CMK (cell line): ENCODE results near the gene TBC1D2B.
"Not testable (repeated sequence)": the region's sequence is repeated elsewhere in the genome, so short reads cannot be mapped to it uniquely, and the experiment has no call there.

Experiments used
- DNase-seq: peaks from one replicate; pipeline ENCODE4 v3.0.0-alpha.2; 2010; ENCODE audit warnings: low read depth

Gene TBC1D2B

GRCh38 chr15:77986891-77987764 lies 90.4 kb downstream of the TBC1D2B start:
- no peak for DNase-seq

- DNase-seq: no peak
Observed at GRCh38 chr15:77985931-77986480, 91.5 kb downstream of the TBC1D2B start.

DNA sequence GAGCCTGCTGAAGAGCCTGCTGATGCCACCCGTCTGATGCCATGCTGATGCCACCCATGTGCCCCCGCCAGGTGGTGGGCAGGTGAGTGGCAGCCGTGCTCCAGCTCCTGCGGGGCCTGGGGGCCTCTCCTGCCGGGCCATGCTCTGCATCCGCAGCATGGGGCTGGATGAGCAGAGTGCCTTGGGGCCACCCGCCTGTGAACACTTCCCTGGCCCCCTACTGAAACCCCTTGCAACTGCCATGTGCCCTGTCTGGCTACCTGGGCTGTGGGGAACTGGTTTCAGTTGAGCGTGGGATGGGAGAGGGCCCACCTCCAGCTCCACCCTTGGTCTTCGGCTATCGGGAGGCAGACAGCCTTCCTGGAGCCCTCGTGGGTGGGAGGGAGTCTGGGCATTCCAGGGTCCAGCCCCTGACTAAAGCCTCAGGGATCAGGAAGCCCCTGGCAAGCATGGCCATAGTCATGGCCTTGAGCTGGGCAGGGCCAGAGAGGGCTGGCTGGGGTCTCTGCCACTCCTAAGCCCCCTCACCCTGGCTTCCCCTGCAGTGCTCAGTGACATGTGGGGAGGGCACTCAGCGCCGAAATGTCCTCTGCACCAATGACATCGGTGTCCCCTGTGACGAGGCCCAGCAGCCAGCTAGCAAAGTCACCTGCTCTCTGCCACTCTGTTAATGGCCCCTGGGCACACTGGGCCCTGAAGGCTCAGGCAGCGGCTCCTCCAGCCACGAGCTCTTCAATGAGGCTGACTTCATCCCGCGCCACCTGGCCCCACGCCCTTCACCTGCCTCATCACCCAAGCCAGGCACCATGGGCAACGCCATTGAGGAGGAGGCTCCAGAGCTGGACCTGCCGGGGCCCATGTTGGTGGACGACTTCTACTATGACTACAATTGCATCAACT lies 92.2 kb downstream of the TBC1D2B start:
- DNase-seq: no peak

GRCh38 chr15:77984446-77984861 lies 93.1 kb downstream of the TBC1D2B start:
- DNase-seq: no peak

DNA sequence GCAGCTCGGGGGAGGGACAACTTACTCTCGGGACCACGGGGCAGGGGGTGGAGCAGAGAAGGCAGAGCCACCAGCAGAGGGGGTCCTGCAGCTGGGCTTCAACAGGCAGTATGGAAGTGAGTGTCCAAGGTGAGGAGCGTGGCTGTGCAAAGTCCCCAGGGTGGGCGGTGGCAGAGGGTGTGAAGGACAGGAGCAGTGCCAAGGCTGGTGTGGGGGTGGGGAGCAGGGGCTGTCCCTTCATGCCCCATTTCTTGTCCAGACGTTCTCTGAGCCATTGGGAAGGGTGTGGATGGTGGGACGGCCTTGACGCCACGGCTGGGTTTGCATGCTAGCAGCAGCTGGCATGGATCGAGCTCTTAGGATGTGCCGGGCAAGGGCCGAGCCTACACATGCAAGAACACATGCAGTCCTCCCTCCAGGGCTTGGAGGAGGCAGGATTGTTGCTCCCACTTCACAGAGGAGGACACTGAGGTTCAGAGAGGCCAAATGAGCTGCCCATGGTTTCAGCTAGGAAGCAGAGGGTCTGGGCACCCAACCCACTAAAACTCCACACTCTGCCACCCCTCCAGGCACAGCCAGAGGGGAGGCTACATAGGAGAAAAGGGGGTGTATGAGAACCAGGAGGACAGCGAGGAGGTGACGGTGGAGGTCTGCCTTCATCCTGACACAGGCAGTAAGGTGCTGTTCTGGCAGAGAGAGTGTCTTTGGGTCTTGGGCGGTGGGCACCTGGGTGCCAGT lies 93.6 kb downstream of the TBC1D2B start:
- no peak for DNase-seq

DNA sequence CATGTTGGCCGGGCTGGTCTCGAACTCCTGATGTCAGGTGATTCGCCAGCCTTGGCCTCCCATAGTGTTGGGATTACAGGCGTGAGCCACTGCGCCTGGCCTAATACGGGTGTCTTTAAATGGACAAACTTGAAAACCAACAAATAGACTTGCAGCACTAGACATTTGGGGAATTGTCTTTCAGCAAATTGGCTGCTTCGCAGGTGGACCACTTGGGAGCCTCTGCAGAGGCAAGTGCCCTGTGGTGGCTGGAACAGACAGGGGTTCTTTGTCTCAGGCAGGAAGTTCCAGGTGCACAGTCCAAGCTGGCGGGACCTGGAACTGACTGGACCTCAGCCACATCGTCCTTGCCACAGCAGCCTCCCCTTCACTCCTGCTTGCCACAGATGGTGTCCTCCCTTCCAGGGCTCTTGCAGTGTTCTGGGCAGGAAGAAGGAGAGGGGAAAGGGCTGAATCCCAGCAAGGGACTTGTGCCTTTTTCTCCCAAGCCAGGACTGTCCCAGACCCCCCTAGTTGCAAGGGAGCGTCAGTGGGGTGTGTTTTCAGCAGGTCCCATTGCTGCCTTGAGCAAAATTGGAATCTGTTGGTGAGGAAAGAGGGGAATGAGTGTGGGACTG lies 94.3 kb downstream of the TBC1D2B start:
- DNase-seq: no peak

DNA sequence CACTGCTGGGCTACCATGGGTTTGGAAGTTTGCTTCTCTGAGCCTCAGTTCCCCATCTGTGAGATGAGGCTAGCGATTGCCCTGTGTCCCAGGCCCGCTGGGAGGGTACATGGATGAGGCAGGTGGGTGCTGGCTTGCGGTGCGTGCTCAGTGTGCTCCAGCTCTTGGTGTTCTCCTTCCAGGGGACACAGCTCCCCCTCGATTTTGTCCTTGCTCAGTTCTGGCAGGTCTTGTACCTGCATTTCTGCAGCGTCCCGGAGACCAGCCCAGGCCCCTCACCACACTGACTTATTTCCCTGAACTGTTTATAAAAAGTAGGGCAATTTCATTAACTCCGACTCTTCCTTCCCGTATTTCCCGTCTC lies 95.4 kb downstream of the TBC1D2B start:
- DNase-seq: no peak

DNA sequence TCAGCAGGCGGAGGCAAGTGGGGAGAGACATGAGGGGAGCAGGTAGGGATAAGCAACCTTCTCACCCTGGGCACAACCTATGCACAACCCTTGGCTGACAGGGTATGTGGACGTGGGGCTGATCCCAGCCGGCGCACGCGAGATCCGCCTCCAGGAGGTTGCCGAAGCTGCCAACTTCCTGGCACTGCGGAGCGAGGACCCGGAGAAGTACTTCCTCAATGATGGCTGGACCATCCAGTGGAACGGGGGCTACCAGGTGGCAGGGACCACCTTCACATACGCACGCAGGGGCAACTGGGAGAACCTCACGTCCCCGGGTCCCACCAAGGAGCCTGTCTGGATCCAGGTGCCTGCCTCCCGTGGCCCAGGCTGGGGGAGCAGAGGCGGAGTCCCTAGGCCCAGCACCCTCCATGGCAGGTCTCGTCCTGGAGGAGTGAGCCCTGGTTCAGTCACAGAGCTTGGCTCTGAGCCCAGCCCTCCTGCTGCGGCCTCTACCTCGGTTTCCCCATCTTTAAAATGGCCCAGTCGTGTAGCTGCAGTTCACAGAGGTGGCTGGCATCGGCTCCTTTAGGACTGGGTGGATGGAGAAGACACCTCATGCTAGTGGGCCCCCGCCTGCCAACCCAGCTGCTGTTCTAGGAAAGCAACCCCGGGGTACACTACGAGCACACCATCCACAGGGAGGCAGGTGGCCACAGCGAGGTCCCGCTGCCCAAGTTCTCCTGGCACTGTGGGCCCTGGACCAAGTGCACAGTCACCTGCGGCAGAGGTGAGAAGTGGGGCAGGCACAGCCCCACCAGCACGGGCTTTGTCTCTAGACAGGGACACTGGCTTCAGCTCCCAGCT lies 96.0 kb downstream of the TBC1D2B start:
- no peak for DNase-seq

DNA sequence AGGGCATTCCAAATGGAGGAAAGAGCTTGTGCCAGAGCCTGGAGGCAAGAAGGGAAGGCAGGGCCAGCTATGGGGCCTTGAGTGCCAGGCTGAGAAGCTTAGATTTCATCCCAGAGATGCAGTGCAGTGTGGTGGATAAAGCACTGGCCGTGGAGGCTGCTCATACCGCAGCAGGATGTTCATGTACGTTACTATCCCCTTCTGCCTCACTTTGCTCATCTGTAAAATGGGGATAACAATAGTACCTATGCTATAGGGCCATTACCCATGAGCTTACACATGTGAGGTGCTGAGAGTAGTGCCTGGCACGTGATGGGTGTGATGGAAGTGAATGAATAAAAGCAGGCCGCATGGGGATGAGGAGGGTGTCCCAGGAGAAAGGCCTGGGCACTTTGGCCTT lies 96.8 kb downstream of the TBC1D2B start:
- DNase-seq: not testable (repeated sequence)

- DNase-seq: no peak
Observed at GRCh38 chr15:77980098-77980497, 97.4 kb downstream of the TBC1D2B start.

DNA sequence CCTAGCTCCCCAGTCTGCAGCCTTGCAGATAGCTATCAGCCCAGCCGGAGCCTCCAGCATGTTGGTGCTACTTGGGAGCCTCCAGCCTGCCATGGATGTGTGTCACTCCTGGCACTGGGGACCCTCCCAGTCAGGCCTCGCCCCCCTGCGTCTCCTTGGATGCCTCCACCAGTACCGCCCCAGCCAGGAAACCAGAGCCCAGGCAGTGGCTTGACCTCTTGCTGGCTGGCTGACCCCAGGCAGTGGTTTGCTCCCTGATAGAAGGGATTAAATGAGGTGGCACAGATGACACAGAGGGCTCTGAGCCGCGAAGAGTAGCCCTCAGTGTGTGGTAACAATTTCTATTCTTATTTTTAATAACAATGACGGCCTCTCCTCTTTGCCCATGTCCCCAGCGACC lies 98.4 kb downstream of the TBC1D2B start:
- not testable (repeated sequence) for DNase-seq

DNA sequence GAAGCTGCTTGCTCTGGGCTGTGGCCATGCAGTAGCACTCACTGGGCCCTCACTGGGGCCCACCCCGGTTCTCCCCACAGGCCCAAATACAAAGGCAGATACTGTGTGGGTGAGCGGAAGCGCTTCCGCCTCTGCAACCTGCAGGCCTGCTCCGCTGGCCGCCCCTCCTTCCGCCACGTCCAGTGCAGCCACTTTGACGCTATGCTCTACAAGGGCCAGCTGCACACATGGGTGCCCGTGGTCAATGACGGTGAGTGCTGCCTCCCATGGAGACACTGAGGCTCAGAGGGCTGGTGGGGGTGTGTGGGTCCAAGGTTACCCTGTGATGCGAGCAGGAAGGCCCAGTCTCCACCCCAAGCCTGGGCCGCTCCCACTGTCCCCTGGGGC lies 98.8 kb downstream of the TBC1D2B start:
- not testable (repeated sequence) for DNase-seq

DNA sequence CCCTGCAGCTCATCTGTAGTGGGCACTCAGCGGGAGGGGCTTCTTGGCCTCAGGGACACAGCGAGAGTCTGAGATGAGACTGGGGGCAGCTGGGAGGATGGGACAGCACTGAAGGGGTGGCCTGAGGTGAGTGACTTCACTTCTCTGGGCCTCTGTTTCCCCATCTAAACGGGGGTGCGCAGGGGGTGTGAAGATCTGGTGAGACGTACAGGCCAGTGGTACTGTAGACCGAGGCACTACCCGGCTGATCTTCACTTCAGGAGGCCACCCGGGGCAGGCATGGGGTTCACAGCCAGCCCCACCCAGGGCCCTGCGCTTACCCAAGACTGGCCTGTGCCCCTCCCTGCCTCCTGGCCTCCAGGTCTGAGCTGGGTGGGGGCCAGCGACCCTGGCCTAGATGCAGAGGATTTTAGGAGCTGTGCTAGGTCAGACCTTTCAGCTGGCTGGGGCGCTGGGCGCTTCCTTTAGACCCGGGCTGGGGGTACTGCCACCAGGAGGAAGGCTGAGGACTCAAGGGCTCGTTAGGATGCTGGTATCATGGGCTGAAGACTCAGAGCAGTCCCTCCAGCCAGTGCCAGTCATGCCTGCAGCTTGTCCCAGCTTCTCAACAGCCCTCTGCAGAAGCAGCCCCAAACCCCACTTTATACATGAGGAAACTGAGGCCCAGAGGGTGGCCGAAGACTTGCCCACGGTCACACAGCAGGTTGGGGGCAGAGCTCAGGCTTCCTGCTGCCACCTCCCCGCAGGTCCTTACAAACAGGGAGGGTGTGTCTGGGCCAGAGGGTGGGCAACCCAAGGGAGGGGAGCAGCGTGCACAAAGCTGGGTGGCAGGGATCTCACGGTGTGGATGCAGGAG lies 99.4 kb downstream of the TBC1D2B start:
- DNase-seq: not testable (repeated sequence)

- not testable (repeated sequence) for DNase-seq
Observed at GRCh38 chr15:77976760-77977525, 100.6 kb downstream of the TBC1D2B start.

DNA sequence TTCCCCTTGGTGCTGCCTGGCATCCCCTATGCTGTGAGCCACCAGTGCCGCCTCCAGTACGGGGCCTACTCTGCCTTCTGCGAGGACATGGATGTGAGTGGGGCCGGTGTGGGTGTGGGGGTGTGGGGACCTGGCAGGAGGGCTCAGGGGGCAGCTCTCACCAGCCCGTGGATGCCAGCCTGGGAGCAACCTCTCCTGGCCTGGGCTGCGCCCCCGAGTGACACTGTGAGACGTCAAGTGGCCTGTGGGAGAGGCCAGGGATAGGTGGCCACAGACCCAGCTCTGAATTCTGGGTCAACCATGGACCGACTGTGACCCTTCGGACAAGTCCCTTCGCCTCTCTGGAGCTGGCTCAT lies 101.4 kb downstream of the TBC1D2B start:
- not testable (repeated sequence) for DNase-seq

DNA sequence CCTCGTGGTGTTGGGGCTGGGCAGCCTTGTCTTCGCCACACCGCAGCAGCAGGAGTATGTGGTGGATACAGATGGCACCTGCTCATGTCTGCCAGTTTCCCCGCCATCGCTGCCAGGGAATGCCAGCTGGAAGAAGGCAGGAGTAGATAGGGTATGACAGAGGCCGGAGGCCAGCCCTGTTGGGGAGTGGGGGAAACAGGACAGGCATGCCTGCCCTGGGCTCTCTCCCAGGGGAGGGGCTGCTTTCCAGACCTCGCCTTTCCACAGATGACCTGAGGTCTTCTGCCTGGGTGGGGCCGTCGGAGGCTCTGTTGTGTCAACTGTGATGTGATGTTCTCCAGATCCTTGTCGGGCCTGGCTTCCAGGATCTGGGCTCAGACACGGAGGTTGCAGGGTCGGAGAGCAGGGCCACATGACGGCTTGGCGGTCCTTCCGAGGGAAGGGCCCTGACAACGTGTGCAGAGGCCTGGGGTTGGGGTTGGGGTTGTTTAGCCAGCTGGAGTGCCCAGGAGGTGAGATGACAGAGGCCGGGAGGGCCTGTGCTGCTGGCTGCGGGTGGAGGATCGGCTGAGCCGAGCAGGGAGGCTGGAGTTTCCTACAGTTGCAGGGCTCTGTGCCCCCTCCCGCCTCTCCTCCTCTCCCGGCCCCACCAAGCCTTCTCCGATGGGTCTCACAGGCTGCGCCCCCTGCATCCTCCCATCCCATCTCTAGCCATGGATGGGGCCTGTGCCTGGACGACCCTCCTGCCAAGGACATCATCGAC lies 102.0 kb downstream of the TBC1D2B start:
- DNase-seq: no peak

DNA sequence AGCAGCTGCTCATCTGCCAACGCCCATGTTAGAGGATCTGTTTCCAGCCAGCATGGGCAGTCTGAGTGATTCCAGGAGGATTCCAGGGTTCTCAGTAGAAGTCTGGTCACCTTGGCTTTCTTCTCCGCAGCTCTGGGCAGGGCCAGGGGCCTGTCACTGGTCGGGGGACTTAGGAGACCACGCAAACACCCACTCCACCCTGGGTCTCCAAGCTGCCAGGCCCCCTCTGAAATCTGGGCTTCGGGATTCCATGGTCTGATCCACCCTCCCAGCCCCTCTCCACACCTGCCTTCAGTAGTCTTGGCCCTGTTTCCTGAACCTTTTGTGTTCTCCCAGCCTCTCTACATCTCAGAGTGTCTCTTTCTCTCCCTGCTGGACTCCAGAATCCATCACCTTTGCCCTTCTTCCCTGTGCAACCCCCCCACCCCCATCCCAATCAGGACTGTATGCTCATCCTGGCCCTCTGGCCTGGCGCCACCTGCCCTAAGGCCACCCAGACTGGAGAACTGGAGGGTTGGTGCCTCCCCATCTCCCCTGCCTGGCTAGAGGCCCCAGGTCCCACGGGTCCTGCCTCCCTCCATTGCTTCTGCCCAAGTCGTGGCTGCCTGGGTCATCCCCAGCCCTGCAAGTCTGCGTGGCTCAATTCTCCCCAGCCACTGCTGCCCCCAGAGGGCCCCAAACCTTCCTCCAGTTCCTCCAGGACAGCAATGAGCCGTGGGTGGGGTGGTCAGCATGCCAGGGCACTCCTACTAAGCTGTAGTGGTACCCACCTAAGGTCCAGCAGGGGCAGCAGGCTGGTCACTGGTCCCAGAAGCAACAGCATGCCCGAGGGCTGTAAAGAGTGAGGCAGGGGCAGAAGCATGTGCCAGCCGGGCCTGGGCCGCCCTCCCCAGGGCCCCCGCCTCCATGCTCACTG lies 102.8 kb downstream of the TBC1D2B start:
- no peak for DNase-seq
